Ishikawa (cell line): ENCODE data around the gene KCNK1.

ENCODE experiments used
- CREB1 ChIP-seq: IDR thresholded peaks from 2 replicates; pipeline ENCODE4 v1.6.1; 2012; ENCODE audit warnings: low read depth
- EGR1 ChIP-seq: IDR thresholded peaks from 2 replicates; pipeline ENCODE4 v1.6.1; 2012
- FOXM1 ChIP-seq: IDR thresholded peaks from 2 replicates; pipeline ENCODE4 v1.6.1; 2012; ENCODE audit warnings: low read depth, borderline replicate concordance
- REST ChIP-seq: IDR thresholded peaks from 2 replicates; pipeline ENCODE4 v1.6.1; 2012; ENCODE audit warnings: low read depth, mild to moderate bottlenecking
- TAF1 ChIP-seq: IDR thresholded peaks from 2 replicates; pipeline ENCODE4 v1.6.1; 2012; ENCODE audit warnings: low read depth, mild to moderate bottlenecking
- TCF12 ChIP-seq: IDR thresholded peaks from 2 replicates; pipeline ENCODE4 v1.6.1; 2012; ENCODE audit warnings: low read depth
- TEAD4 ChIP-seq: IDR thresholded peaks from 2 replicates; pipeline ENCODE4 v1.6.1; 2012
- YY1 ChIP-seq: IDR thresholded peaks from 2 replicates; pipeline ENCODE4 v1.6.1; 2012; ENCODE audit warnings: low read depth
- ZBTB7A ChIP-seq: IDR thresholded peaks from 2 replicates; pipeline ENCODE4 v1.6.1; 2012; ENCODE audit warnings: low read depth
- TF ChIP-seq, protein P1 (sequence below): IDR thresholded peaks from 2 replicates; pipeline ENCODE4 v1.6.1; 2012

DNA sequence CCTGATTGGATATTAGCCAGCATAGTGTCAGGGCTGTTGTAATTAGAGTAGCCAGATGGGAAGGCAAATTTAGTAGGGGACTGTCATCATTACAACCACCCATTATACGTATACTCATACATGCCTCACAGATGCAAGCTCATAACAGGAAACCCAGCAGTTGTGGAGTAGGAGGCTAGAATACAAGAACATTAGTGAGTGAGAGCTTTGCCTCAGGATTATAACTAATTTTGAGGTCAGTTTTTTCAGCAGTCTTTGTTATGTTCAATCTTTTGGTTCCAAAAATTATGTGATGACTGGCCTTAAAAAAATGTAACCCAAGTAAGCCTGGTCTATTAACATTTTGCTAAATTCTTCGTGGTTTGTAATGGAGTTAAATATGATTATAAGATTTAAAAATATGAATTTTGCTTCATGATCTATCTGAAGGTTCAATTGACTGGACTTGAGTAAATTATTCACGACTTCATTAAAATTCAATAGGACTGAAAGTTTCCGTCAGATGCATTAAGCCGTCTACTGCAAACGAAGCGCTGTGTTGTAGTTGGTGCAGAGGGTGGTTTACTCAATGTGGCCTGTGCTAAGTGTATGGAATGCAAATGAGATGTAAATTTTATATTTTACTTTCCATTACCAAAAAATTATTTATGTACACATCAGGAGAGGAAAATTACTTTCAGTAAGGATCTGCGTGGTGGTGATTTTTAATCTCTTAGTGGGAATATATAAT is 48.8 kb downstream of the KCNK1 start:
- no peak for TF ChIP-seq FOXM1
- TF ChIP-seq REST: no peak
- TF ChIP-seq TAF1: no peak
- TF ChIP-seq, protein P1, sequence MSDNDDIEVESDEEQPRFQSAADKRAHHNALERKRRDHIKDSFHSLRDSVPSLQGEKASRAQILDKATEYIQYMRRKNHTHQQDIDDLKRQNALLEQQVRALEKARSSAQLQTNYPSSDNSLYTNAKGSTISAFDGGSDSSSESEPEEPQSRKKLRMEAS: no peak
- TF ChIP-seq ZBTB7A: no peak
- no peak for TF ChIP-seq TCF12
- TF ChIP-seq YY1: no peak
- TF ChIP-seq TEAD4: no peak
- TF ChIP-seq EGR1: no peak
- no peak for TF ChIP-seq CREB1
